HG02973 (cell line): ENCODE results near the gene IFRD1.
A peak's percentile ranks its signal among the peaks of the same experiment; 100 is the strongest.

Experiments used
- ATAC-seq: cut with Tn5 transposase; IDR thresholded peaks from one replicate; pipeline ENCODE4 v1.9.1; 2021; ENCODE audit warnings: moderate library complexity; ENCODE audit not compliant: unreplicated experiment

IFRD1 gene

GRCh38 chr7:112484671-112485167 lies 34.5 kb downstream of the IFRD1 start:
- ATAC-seq: no peak

- no peak for ATAC-seq
Measured at GRCh38 chr7:112485766-112486165, 35.5 kb downstream of the IFRD1 start.

- ATAC-seq: no peak
Measured at GRCh38 chr7:112487457-112488263, 37.4 kb downstream of the IFRD1 start.

- ATAC-seq: no peak
Measured at GRCh38 chr7:112488264-112488552, 37.9 kb downstream of the IFRD1 start.

GRCh38 chr7:112492186-112492585 lies 41.9 kb downstream of the IFRD1 start:
- ATAC-seq: no peak

- no peak for ATAC-seq
Measured at GRCh38 chr7:112494656-112495055, 44.4 kb downstream of the IFRD1 start.

GRCh38 chr7:112495156-112495788 lies 45.0 kb downstream of the IFRD1 start:
- no peak for ATAC-seq

GRCh38 chr7:112495810-112496462 lies 45.7 kb downstream of the IFRD1 start:
- ATAC-seq: peak; percentile 47

GRCh38 chr7:112497481-112497880 lies 47.2 kb downstream of the IFRD1 start:
- peak; percentile 63 for ATAC-seq

- ATAC-seq: no peak
Measured at GRCh38 chr7:112500619-112501018, 50.4 kb downstream of the IFRD1 start.

GRCh38 chr7:112501801-112502503 lies 51.7 kb downstream of the IFRD1 start:
- ATAC-seq: no peak

GRCh38 chr7:112502700-112503099 lies 52.4 kb downstream of the IFRD1 start:
- ATAC-seq: no peak

GRCh38 chr7:112503361-112503972 lies 53.2 kb downstream of the IFRD1 start:
- ATAC-seq: no peak

GRCh38 chr7:112504093-112504695 lies 53.9 kb downstream of the IFRD1 start:
- ATAC-seq: no peak

- ATAC-seq: no peak
Measured at GRCh38 chr7:112505495-112505894, 55.2 kb downstream of the IFRD1 start.

GRCh38 chr7:112508404-112508803 lies 58.1 kb downstream of the IFRD1 start:
- no peak for ATAC-seq

GRCh38 chr7:112509402-112509801 lies 59.1 kb downstream of the IFRD1 start:
- no peak for ATAC-seq

GRCh38 chr7:112510001-112510742 lies 59.9 kb downstream of the IFRD1 start:
- peak; percentile 66 for ATAC-seq

- no peak for ATAC-seq
Measured at GRCh38 chr7:112510743-112511110, 60.5 kb downstream of the IFRD1 start.
